Parathyroid adenoma (tissue), 2 donors: Measurements from ENCODE around the gene SYNPO2L.

Source experiments
- H2AFZ ChIP-seq: fragments of 300-600 bp; sonication (generic); one replicate; pipeline ENCODE4 v1.7.0; 2017; ENCODE audit warnings: antibody characterized with exemption, mild to moderate bottlenecking
- H3K27ac ChIP-seq: fragments of 300-600 bp; sonication (generic); one replicate; pipeline ENCODE4 v1.7.0; 2017
- H3K27me3 ChIP-seq: fragments of 300-600 bp; sonication (generic); one replicate; pipeline ENCODE4 v1.7.0; 2017; ENCODE audit warnings: low read length; ENCODE audit not compliant: control insufficient read depth, insufficient read depth
- H3K36me3 ChIP-seq: fragments of 300-600 bp; sonication (generic); one replicate; pipeline ENCODE4 v1.7.0; 2017; ENCODE audit warnings: low read length; ENCODE audit not compliant: control insufficient read depth, insufficient read depth
- H3K4me1 ChIP-seq: fragments of 300-600 bp; sonication (generic); one replicate; pipeline ENCODE4 v1.7.0; 2017; ENCODE audit warnings: control low read depth
- H3K4me2 ChIP-seq: fragments of 300-600 bp; sonication (generic); one replicate; pipeline ENCODE4 v1.7.0; 2017; ENCODE audit warnings: low read length
- H3K4me3 ChIP-seq: fragments of 300-600 bp; sonication (generic); one replicate; pipeline ENCODE4 v1.7.0; 2017; ENCODE audit warnings: low read depth, low read length
- H3K79me2 ChIP-seq: fragments of 300-600 bp; sonication (generic); one replicate; pipeline ENCODE4 v1.7.0; 2017; ENCODE audit warnings: control low read depth
- H3K9ac ChIP-seq: fragments of 300-600 bp; sonication (generic); one replicate; pipeline ENCODE4 v1.7.0; 2017; ENCODE audit warnings: mild to moderate bottlenecking
- H3K9me3 ChIP-seq: fragments of 300-600 bp; sonication (generic); one replicate; pipeline ENCODE4 v1.7.0; 2017; ENCODE audit warnings: low read length; ENCODE audit not compliant: control insufficient read depth
- TF ChIP-seq, protein P1 (sequence below): fragments of 300-600 bp; sonication (generic); IDR thresholded peaks from one replicate; pipeline ENCODE4 v1.7.0; 2017; ENCODE audit warnings: antibody characterized with exemption, mild to moderate bottlenecking
- donor health status: primary hyperparathyroidism.

The SYNPO2L gene

GRCh38 chr10:73614720-73615119 is 41.1 kb downstream of the SYNPO2L start:
- TF ChIP-seq, protein P1, sequence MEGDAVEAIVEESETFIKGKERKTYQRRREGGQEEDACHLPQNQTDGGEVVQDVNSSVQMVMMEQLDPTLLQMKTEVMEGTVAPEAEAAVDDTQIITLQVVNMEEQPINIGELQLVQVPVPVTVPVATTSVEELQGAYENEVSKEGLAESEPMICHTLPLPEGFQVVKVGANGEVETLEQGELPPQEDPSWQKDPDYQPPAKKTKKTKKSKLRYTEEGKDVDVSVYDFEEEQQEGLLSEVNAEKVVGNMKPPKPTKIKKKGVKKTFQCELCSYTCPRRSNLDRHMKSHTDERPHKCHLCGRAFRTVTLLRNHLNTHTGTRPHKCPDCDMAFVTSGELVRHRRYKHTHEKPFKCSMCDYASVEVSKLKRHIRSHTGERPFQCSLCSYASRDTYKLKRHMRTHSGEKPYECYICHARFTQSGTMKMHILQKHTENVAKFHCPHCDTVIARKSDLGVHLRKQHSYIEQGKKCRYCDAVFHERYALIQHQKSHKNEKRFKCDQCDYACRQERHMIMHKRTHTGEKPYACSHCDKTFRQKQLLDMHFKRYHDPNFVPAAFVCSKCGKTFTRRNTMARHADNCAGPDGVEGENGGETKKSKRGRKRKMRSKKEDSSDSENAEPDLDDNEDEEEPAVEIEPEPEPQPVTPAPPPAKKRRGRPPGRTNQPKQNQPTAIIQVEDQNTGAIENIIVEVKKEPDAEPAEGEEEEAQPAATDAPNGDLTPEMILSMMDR: no peak

DNA sequence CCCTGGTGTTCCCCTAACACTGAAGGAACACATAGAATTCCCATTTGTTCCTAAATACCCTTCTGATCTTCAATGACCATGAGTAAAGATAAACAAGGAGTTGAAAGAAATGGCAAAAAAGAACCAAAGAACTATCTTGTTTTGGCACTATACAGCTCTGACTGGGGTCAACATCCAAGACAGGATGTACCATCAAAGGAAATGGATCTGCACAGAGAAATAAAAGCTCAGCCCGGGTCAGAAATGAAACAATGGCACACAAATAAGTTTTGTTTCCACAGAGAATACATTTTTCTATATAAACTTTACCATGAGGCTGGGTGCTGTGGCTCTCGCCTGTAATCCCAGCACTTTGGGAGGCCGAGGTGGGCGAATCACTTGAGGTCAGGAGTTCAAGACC is 46.7 kb downstream of the SYNPO2L start:
- Histone ChIP-seq H3K36me3 (no peaks in the 10 kb centered on the region), H3K4me2 (no peak overlapping the region), H3K4me3 (no peak overlapping the region), H3K79me2 (peaks cover 18% of the 10 kb centered on the region), H3K9me3 (no peaks in the 10 kb centered on the region), H2AFZ (no peak overlapping the region), H3K4me1 (no peaks in the 10 kb centered on the region), H3K9ac (no peak overlapping the region), H3K27me3 (no peaks in the 10 kb centered on the region), H3K27ac (no peak overlapping the region)
- TF ChIP-seq, protein P1: no peak

More at GRCh38 chr10:73614720-73615119, 41.1 kb downstream of the SYNPO2L start:
- Histone ChIP-seq H3K4me1 (no peaks in the 10 kb centered on the region), H3K79me2 (peaks cover 14% of the 10 kb centered on the region), H3K4me3 (no peak overlapping the region), H3K9ac (no peak overlapping the region), H2AFZ (no peak overlapping the region), H3K9me3 (no peaks in the 10 kb centered on the region), H3K27me3 (no peaks in the 10 kb centered on the region), H3K4me2 (no peak overlapping the region), H3K36me3 (no peaks in the 10 kb centered on the region), H3K27ac (no peak overlapping the region)

DNA sequence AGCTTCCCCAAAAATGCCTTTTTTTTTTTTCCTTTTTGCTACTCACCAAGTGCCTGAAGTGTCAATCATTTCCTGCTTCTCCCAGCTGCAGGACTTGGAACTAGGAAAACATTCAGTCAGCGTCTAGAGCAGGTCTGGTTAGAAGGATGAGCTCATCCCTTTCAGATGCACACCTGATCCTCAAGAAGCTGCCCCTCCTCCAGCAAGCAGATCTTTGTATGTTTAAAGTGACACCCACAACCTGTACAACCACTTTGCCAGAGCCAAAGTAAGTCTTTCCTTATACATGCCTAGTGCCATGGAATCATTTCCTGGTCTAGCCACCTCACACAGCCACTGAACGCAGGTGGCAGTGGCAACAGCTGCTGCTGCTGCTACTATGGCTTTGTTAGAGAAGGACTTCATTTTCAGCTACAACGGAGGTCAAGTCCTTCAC is 54.3 kb downstream of the SYNPO2L start:
- TF ChIP-seq, protein P1: no peak
- no peaks in the 10 kb centered on the region for H3K27me3 ChIP-seq
- H3K4me1 ChIP-seq: peaks cover 5% of the 10 kb centered on the region
- H3K9ac ChIP-seq: no peak overlapping the region
- H2AFZ ChIP-seq: no peak overlapping the region
- H3K79me2 ChIP-seq: peaks cover 23% of the 10 kb centered on the region
- no peak overlapping the region for H3K4me3 ChIP-seq
- H3K9me3 ChIP-seq: no peaks in the 10 kb centered on the region
- H3K36me3 ChIP-seq: no peaks in the 10 kb centered on the region
- H3K27ac ChIP-seq: peak overlapping the region; percentile 48
- H3K4me2 ChIP-seq: no peak overlapping the region

- H3K79me2 ChIP-seq: peaks cover 31% of the 10 kb centered on the region
- no peaks in the 10 kb centered on the region for H3K27me3 ChIP-seq
- H3K9ac ChIP-seq: no peak overlapping the region
- TF ChIP-seq, protein P1: no peak
- peaks cover 8% of the 10 kb centered on the region for H3K4me1 ChIP-seq
- H3K36me3 ChIP-seq: no peaks in the 10 kb centered on the region
- H3K9me3 ChIP-seq: no peaks in the 10 kb centered on the region
- H3K27ac ChIP-seq: no peak overlapping the region
- H3K4me2 ChIP-seq: no peak overlapping the region
- H3K4me3 ChIP-seq: no peak overlapping the region
- no peak overlapping the region for H2AFZ ChIP-seq
Observed at GRCh38 chr10:73597346-73597745, 58.5 kb downstream of the SYNPO2L start.
